NCI-H460 (cell line): Measurements from ENCODE around the gene PKP1. TPM values are rescaled to one million over a fixed set of nuclear protein-coding genes. Genes with fewer than 3 reads are reported as not detected.

Experiments
- DNase-seq: peaks from one replicate; pipeline ENCODE4 v3.0.0-alpha.2; 2016; ENCODE audit warnings: low read depth; ENCODE audit errors: extremely low read depth
- total RNA-seq: library from RNA; depleted of rRNA; stranded (reverse); fragments of >200 nt; shearing (Covaris generic); gene quantifications from 2 replicates; pipeline ENCODE4 v1.2.3, GENCODE V29; 2014; rRNA removed

Gene PKP1
- total RNA-seq, 1 experiment from 2014 or later = 0.07 TPM

GRCh38 chr1:201362906-201363305 lies 79.6 kb downstream of the PKP1 start:
- DNase-seq = no peak

- DNase-seq = no peak
Observed at GRCh38 chr1:201363467-201363866, 80.2 kb downstream of the PKP1 start.

GRCh38 chr1:201364808-201365105 lies 81.5 kb downstream of the PKP1 start:
- no peak for DNase-seq

- no peak for DNase-seq
Observed at GRCh38 chr1:201365251-201365650, 81.9 kb downstream of the PKP1 start.

- DNase-seq = no peak
Observed at GRCh38 chr1:201366696-201367095, 83.4 kb downstream of the PKP1 start.

GRCh38 chr1:201369209-201369608 lies 85.9 kb downstream of the PKP1 start:
- no peak for DNase-seq

GRCh38 chr1:201370500-201370899 lies 87.2 kb downstream of the PKP1 start:
- DNase-seq = no peak

GRCh38 chr1:201371276-201371675 lies 88.0 kb downstream of the PKP1 start:
- no peak for DNase-seq

- no peak for DNase-seq
Observed at GRCh38 chr1:201371792-201372191, 88.5 kb downstream of the PKP1 start.

- no peak for DNase-seq
Observed at GRCh38 chr1:201374364-201374763, 91.1 kb downstream of the PKP1 start.

GRCh38 chr1:201375169-201375568 lies 91.9 kb downstream of the PKP1 start:
- no peak for DNase-seq

GRCh38 chr1:201376107-201376463 lies 92.8 kb downstream of the PKP1 start:
- DNase-seq = no peak

- DNase-seq = peak; percentile 40
Observed at GRCh38 chr1:201376464-201377374, 93.4 kb downstream of the PKP1 start.

GRCh38 chr1:201377611-201378092 lies 94.3 kb downstream of the PKP1 start, which contains the start of gene TNNT2:
Gene TNNT2 (minus strand): TSS chr1:201377680. CDS start chr1:201373254, 4,426 bp downstream.
- DNase-seq = no peak

- DNase-seq = no peak
Observed at GRCh38 chr1:201378804-201379203, 95.5 kb downstream of the PKP1 start.

- DNase-seq = no peak
Observed at GRCh38 chr1:201379733-201380242, 96.5 kb downstream of the PKP1 start.

- no peak for DNase-seq
Observed at GRCh38 chr1:201381130-201381529, 97.8 kb downstream of the PKP1 start.

Other genes with a start within 250 kb of the PKP1 start
- gene CACNA1S, start 171.1 kb upstream of the PKP1 start, total RNA-seq = not detected in 2 replicates
- gene ASCL5, start 156.3 kb upstream of the PKP1 start, total RNA-seq = 0.15 TPM in 1 of 2 replicates, not detected in the other
- gene TMEM9, start 129.0 kb upstream of the PKP1 start, total RNA-seq = 107 and 113 TPM in 2 replicates
- gene IGFN1, start 92.7 kb upstream of the PKP1 start, total RNA-seq = 2.2 and 3.3 TPM in 2 replicates
- gene TNNT2, start 94.2 kb downstream of the PKP1 start, total RNA-seq = not detected in 2 replicates
- gene LAD1, start 115.8 kb downstream of the PKP1 start, total RNA-seq = not detected in 2 replicates
- gene TNNI1, start 138.2 kb downstream of the PKP1 start, total RNA-seq = 1.9 TPM in 1 of 2 replicates, not detected in the other
- 53.8 and 54.6 TPM in 2 replicates for gene PHLDA3, start 185.7 kb downstream of the PKP1 start, total RNA-seq
- 729 and 850 TPM in 2 replicates for gene CSRP1, start 223.6 kb downstream of the PKP1 start, total RNA-seq